Measurements from ENCODE around the gene RSPRY1. TPM values are rescaled to one million over a fixed set of nuclear protein-coding genes. Genes with fewer than 3 reads are reported as not detected.

RSPRY1 gene
- total RNA-seq, 1 experiment from 2014 or later, result 24.9 TPM

DNA sequence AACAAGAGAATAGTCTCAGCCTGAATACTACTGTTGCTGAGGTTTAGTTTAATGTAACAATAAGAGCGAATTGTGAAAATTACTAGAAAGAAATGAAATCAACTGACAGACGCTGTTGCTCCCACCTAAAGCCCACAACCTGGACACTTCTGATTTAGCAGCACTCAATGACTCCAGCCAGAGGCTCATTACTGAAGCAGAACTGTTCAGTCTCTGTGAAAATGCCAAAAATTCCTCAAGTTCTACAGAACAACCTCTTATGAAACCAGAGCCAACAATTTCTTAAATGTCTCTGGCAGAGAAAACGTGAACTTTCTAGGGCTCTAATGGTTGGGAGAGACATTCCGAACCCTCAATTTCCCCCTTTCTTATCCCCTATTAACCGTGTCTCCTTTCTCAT lies 10.2 kb upstream of the RSPRY1 start:
- no peak overlapping the region for H3K27ac ChIP-seq (ENCODE audit: low read depth, low read length)
- peaks cover 6 to 19% of the 10 kb centered on the region in 2 experiments; a peak in 2 of 4 replicates for H3K36me3 ChIP-seq (ENCODE audit: control insufficient read depth in 1 of 2, insufficient read depth in 2 of 2, low read length in 2 of 2)
- no peaks in the 10 kb centered on the region for H3K4me1 ChIP-seq (ENCODE audit: control insufficient read depth in 1 of 2, insufficient read depth in 2 of 2, low read length in 2 of 2)
- no peaks in the 10 kb centered on the region for H3K27me3 ChIP-seq (ENCODE audit: insufficient read depth, low read length)
- H3K9me2 ChIP-seq (ENCODE audit: insufficient read depth), result no peaks in the 10 kb centered on the region
- ATAC-seq (no peak), DNase-seq (ENCODE audit: low read depth, low spot score) (no peak)
- H4K20me1 ChIP-seq (ENCODE audit: insufficient read depth), result no peaks in the 10 kb centered on the region
- CTCF ChIA-PET, result no interaction called here
- intact Hi-C loops (cut with micrococcal nuclease), result no loop called here
- RAD21 ChIA-PET (ENCODE audit: low non-redundant PET in 1 of 2, low total read pairs in 2 of 2, uncharacterized antibody in 2 of 2, unreplicated experiment in 2 of 2), result no interaction called here
- H3K79me2 ChIP-seq (ENCODE audit: insufficient read depth, low read length), result peaks cover 14% of the 10 kb centered on the region
- TF ChIP-seq, protein P1, sequence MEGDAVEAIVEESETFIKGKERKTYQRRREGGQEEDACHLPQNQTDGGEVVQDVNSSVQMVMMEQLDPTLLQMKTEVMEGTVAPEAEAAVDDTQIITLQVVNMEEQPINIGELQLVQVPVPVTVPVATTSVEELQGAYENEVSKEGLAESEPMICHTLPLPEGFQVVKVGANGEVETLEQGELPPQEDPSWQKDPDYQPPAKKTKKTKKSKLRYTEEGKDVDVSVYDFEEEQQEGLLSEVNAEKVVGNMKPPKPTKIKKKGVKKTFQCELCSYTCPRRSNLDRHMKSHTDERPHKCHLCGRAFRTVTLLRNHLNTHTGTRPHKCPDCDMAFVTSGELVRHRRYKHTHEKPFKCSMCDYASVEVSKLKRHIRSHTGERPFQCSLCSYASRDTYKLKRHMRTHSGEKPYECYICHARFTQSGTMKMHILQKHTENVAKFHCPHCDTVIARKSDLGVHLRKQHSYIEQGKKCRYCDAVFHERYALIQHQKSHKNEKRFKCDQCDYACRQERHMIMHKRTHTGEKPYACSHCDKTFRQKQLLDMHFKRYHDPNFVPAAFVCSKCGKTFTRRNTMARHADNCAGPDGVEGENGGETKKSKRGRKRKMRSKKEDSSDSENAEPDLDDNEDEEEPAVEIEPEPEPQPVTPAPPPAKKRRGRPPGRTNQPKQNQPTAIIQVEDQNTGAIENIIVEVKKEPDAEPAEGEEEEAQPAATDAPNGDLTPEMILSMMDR (IDR thresholded peaks at IDR 0.05 in 2 of 3, conservative IDR thresholded peaks at IDR 0.05 in 1 of 3; ENCODE audit: borderline replicate concordance in 1 of 3, insufficient read depth in 1 of 3, low read depth in 2 of 3, low read length in 2 of 3), result no peak
- no peak for TF ChIP-seq CEBPB (IDR thresholded peaks at IDR 0.05; ENCODE audit: low read depth)
- TF ChIP-seq EGR1 (IDR thresholded peaks at IDR 0.05; ENCODE audit: low read depth), result no peak
- no peak for TF ChIP-seq SIN3A (IDR thresholded peaks at IDR 0.05; ENCODE audit: low read depth)
- TF ChIP-seq YY1 (IDR thresholded peaks at IDR 0.05; ENCODE audit: extremely low read depth, insufficient replicate concordance, low read depth, low read length), result no peak
- TF ChIP-seq SP1 (IDR thresholded peaks at IDR 0.05; ENCODE audit: low read depth), result no peak
- TF ChIP-seq ELF1 (IDR thresholded peaks at IDR 0.05; ENCODE audit: borderline replicate concordance, low read depth), result no peak
- TF ChIP-seq, protein P2, sequence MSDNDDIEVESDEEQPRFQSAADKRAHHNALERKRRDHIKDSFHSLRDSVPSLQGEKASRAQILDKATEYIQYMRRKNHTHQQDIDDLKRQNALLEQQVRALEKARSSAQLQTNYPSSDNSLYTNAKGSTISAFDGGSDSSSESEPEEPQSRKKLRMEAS (IDR thresholded peaks at IDR 0.05), result no peak
- TF ChIP-seq ZNF274 (IDR thresholded peaks at IDR 0.05; ENCODE audit: low read depth, low read length), result no peak
- no peak for TF ChIP-seq SRF (IDR thresholded peaks at IDR 0.05; ENCODE audit: low read depth)
- no peak for TF ChIP-seq POLR2AphosphoS5 (IDR thresholded peaks at IDR 0.05; ENCODE audit: low read depth, low read length)
- TF ChIP-seq, protein P3, sequence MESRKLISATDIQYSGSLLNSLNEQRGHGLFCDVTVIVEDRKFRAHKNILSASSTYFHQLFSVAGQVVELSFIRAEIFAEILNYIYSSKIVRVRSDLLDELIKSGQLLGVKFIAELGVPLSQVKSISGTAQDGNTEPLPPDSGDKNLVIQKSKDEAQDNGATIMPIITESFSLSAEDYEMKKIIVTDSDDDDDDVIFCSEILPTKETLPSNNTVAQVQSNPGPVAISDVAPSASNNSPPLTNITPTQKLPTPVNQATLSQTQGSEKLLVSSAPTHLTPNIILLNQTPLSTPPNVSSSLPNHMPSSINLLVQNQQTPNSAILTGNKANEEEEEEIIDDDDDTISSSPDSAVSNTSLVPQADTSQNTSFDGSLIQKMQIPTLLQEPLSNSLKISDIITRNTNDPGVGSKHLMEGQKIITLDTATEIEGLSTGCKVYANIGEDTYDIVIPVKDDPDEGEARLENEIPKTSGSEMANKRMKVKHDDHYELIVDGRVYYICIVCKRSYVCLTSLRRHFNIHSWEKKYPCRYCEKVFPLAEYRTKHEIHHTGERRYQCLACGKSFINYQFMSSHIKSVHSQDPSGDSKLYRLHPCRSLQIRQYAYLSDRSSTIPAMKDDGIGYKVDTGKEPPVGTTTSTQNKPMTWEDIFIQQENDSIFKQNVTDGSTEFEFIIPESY (IDR thresholded peaks at IDR 0.05; ENCODE audit: extremely low read depth, insufficient replicate concordance, low read length), result no peak
- no TSS peak for BruUV-seq (replicated peaks)
- no peak overlapping the region for H2AFZ ChIP-seq (ENCODE audit: low read depth, low read length, poor library complexity, severe bottlenecking)
- H3K4me3 ChIP-seq (replicated peaks in 1 of 2; ENCODE audit: low read depth in 1 of 2, low read length in 2 of 2), result no peak overlapping the region
- POLR2A ChIA-PET, result no interaction called here
- H3K4me2 ChIP-seq (ENCODE audit: low read length), result no peak overlapping the region
- no peak overlapping the region for H3K9ac ChIP-seq (ENCODE audit: low read length)
- no peaks in the 10 kb centered on the region for H3K9me3 ChIP-seq (ENCODE audit: control insufficient read depth in 1 of 2, insufficient read depth in 1 of 2, low read depth in 1 of 2, low read length in 2 of 2)

Measured in HCT116 (cell line).